AG04450 (cell line): Measurements from ENCODE around the gene LY6G5B. TPM values are rescaled to one million over a fixed set of nuclear protein-coding genes. Genes with fewer than 3 reads are reported as not detected.

Source experiments
- CTCF ChIA-PET: fragments of 300-600, 350-600 bp; formaldehyde crosslinking; extraction: SDS; loops from one replicate; lab custom pipeline; 2022; ENCODE audit warnings: antibody characterized with exemption, inconsistent platforms; lab: Charles Lee
- POLR2A ChIA-PET: fragments of 350-600 bp; formaldehyde crosslinking; extraction: SDS; loops from one replicate; lab custom pipeline; 2021; ENCODE audit warnings: antibody characterized with exemption, inconsistent platforms; lab: Yijun Ruan, JAX
- DNase-seq: peaks from one replicate; pipeline ENCODE4 v3.0.0-alpha.2; 2011; ENCODE audit warnings: low read depth, low spot score
- H3K27ac ChIP-seq: one replicate; pipeline ENCODE4 v1.5.1; 2012; ENCODE audit warnings: low read depth, low read length, control low read depth
- H3K27me3 ChIP-seq: one replicate; pipeline ENCODE4 v1.6.0; 2012; ENCODE audit warnings: low read length; ENCODE audit not compliant: control insufficient read depth, insufficient read depth
- H3K4me3 ChIP-seq: 2 replicates; pipeline ENCODE4 v1.5.1; 2011; ENCODE audit warnings: mild to moderate bottlenecking, low read depth, low read length, control low read depth
- H3K9me3 ChIP-seq: 2 replicates; pipeline ENCODE4 v1.5.1; 2012; ENCODE audit warnings: low read length; ENCODE audit not compliant: control insufficient read depth, insufficient read depth
- polyA plus RNA-seq: library from polyadenylated mRNA; depleted of rRNA; stranded (reverse); fragments of >200 nt; gene quantifications from 2 replicates; pipeline ENCODE4 v1.2.3, GENCODE V29; 2011
- TF ChIP-seq, protein P1 (sequence below): IDR thresholded peaks from 2 replicates; pipeline ENCODE4 v1.5.1; 2011; ENCODE audit warnings: low read depth, low read length, control low read depth, inconsistent platforms

Gene LY6G5B
- polyA plus RNA-seq, 1 experiment, result 5.5 TPM

GRCh38 chr6:31654574-31655348, 15.0 kb upstream of the LY6G5B start:
- H3K27ac ChIP-seq, result no peak overlapping the region
- H3K27me3 ChIP-seq, result no peaks in the 10 kb centered on the region
- CTCF ChIA-PET, result interaction anchor here (0.6 to 1.9 kb wide), 2 partner anchors 175 to 176 kb away, joined by 4 to 5 read pairs; no protein-coding TSS in a partner anchor
- POLR2A ChIA-PET, result interaction anchor here (0.5 to 1.0 kb wide), 2 partner anchors 12 to 16 kb away, joined by 6 read pairs; no protein-coding TSS in a partner anchor
- TF ChIP-seq, protein P1, sequence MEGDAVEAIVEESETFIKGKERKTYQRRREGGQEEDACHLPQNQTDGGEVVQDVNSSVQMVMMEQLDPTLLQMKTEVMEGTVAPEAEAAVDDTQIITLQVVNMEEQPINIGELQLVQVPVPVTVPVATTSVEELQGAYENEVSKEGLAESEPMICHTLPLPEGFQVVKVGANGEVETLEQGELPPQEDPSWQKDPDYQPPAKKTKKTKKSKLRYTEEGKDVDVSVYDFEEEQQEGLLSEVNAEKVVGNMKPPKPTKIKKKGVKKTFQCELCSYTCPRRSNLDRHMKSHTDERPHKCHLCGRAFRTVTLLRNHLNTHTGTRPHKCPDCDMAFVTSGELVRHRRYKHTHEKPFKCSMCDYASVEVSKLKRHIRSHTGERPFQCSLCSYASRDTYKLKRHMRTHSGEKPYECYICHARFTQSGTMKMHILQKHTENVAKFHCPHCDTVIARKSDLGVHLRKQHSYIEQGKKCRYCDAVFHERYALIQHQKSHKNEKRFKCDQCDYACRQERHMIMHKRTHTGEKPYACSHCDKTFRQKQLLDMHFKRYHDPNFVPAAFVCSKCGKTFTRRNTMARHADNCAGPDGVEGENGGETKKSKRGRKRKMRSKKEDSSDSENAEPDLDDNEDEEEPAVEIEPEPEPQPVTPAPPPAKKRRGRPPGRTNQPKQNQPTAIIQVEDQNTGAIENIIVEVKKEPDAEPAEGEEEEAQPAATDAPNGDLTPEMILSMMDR, result no peak
- H3K9me3 ChIP-seq, result no peaks in the 10 kb centered on the region; the same call in 1 of the 2 replicates
- no peak for DNase-seq
- H3K4me3 ChIP-seq, result no peak overlapping the region

DNA sequence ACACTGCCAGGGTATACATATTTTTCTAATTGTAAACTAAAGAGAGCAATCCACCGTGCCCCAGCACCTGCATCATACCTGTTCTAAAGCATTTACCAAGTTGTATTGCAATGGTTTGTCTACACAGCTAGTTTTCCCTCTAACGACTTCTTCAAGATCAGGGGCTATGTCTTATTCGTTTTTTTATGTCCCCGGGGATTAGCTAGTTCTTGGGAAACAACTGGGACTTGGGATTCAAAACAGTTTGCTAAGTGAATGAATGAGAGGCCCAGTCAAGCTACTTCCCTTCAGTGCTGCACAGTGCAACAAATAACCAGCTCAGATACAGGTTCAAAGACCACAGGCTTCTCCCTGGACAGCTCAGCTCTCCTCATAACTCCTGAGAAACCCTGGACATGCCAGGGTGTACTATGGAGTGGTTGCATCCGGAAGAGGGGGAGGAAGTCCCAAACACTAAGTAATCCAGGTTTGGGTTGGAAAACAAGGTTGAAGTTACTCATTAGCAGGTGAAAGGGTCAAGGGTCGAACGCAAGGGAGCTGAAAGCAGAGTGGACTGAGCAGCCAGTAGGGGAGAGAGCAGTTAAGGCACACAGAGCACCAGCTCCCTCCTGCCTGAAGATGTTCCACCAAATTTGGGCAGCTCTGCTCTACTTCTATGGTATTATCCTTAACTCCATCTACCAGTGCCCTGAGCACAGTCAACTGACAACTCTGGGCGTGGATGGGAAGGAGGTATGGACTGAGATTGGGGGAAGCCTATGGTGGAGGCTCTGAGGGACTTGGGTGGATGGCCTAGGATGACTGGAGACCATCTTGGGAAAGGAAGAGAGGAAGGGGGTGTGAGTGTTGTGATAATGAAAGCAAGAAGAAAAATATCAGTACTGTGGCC, 14.2 kb upstream of the LY6G5B start, which contains the start of gene APOM:
TSS of gene APOM (plus strand) at position 546 of the 889 bp plus-strand sequence. CDS start at position 619, 73 bp downstream.
- Histone ChIP-seq H3K27ac (no peak within 1 kb of the TSS), H3K9me3 (no peaks in the 10 kb centered on the region; the same call in 1 of the 2 replicates), H3K4me3 (no peak within 1 kb of the TSS), H3K27me3 (no peaks in the 10 kb centered on the region)
- no peak for DNase-seq
- ChIA-PET POLR2A (interaction anchor here (0.5 kb wide), 1 partner anchor 17 kb away, joined by 6 read pairs; no protein-coding TSS in a partner anchor), CTCF (interaction anchor here (0.6 to 1.9 kb wide), 2 partner anchors 174 to 175 kb away, joined by 4 to 5 read pairs; no protein-coding TSS in a partner anchor)
- TF ChIP-seq, protein P1, result no peak

DNA sequence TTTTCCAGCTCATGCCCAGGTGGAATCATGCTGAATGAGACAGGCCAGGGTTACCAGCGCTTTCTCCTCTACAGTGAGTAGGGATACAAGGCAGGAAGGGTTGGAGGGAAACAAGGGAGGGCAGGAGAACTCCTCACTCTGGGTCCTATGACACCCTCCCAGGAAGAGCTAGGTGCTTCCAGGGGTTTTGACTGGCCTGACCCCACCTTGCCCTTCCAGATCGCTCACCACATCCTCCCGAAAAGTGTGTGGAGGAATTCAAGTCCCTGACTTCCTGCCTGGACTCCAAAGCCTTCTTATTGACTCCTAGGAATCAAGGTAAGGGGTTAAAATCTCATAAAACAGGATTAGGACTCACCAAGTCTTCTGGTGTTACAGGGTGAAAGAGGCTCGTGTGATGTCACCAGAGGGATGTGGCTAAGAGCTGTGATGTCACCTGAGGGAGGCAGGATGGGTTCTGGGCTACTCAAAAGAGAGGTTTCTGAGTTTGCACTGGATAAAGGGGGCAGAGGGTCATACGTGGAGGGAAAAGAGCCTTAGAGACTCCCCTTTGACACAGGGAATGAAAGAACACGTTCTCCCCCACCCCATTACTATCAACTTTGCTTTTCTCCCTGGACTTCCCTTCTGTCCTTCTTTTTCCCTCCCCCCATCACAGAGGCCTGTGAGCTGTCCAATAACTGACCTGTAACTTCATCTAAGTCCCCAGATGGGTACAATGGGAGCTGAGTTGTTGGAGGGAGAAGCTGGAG, 12.2 kb upstream of the LY6G5B start:
- H3K4me3 ChIP-seq, result no peak overlapping the region
- H3K27ac ChIP-seq, result no peak overlapping the region
- TF ChIP-seq, protein P1, result no peak
- CTCF ChIA-PET, result interaction anchor here (0.7 to 1.1 kb wide), 2 partner anchors 59 to 172 kb away, joined by 3 to 4 read pairs; no protein-coding TSS in a partner anchor
- no peak for DNase-seq
- no peaks in the 10 kb centered on the region for H3K27me3 ChIP-seq
- POLR2A ChIA-PET, result interaction anchor here (0.5 kb wide), 2 partner anchors 40 to 82 kb away, joined by 3 read pairs; partner anchors contain the start of gene MSH5
- no peaks in the 10 kb centered on the region; the same call in 1 of the 2 replicates for H3K9me3 ChIP-seq

GRCh38 chr6:31658158-31658688, 11.6 kb upstream of the LY6G5B start:
- no peak for DNase-seq
- CTCF ChIA-PET, result interaction anchor here (1.1 kb wide), 1 partner anchor 60 kb away, joined by 4 read pairs; no protein-coding TSS in a partner anchor
- TF ChIP-seq, protein P1, result no peak
- H3K27me3 ChIP-seq, result no peaks in the 10 kb centered on the region
- no peaks in the 10 kb centered on the region; the same call in 1 of the 2 replicates for H3K9me3 ChIP-seq
- POLR2A ChIA-PET, result interaction anchor here (0.5 kb wide), 1 partner anchor 40 kb away, joined by 3 read pairs; no protein-coding TSS in a partner anchor
- H3K4me3 ChIP-seq, result no peak overlapping the region
- H3K27ac ChIP-seq, result no peak overlapping the region
